ENCODE results near the gene KNDC1.
"Not testable (repeated sequence)": the region's sequence is repeated elsewhere in the genome, so short reads cannot be mapped to it uniquely, and the experiment has no call there.

KNDC1 gene, protein sequence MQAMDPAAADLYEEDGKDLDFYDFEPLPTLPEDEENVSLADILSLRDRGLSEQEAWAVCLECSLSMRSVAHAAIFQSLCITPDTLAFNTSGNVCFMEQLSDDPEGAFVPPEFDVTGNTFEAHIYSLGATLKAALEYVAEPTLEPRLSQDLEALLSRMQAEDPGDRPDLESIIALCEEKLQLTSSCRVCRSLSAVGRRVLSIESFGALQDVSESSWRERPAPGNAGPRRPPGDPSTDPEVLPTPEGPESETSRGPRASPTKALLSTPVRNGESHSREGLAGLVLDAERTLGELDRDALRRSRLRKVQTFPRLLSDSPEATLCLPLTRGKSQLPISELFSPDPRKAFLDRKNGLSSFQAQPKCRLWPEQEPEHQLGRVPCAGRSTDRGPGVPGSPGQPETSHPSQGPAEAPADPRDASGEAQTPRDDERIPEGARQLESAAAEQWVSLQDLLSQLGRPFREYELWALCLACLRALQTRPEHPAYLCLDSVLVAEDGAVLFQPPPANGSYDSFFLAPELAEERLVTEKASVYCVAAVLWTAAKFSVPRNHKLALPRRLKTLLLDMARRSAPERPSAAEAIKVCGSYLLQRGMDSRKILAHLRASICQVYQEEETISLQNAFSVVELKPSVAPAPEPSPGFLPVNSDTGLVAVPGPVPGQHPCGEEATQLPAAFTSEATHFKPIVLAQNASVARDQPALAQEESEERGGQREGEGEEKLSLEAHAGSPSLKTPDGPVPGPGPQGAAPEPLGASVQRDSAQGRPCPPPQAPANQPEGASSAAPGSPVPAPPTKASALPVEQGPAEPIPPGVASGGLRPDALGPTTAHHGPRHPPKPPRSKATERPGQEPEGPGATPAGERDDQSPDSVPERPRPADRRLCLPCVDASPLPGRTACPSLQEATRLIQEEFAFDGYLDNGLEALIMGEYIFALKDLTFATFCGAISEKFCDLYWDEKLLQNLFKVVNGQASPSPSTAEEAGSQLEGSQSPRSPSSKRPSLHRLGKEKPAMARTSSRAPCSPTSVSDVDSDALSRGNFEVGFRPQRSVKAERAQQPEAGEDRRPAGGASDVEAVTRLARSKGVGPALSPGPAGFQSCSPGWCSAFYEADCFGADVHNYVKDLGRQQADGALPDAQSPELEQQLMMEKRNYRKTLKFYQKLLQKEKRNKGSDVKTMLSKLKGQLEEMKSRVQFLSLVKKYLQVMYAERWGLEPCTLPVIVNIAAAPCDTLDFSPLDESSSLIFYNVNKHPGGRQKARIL (N-terminal part only)

DNA sequence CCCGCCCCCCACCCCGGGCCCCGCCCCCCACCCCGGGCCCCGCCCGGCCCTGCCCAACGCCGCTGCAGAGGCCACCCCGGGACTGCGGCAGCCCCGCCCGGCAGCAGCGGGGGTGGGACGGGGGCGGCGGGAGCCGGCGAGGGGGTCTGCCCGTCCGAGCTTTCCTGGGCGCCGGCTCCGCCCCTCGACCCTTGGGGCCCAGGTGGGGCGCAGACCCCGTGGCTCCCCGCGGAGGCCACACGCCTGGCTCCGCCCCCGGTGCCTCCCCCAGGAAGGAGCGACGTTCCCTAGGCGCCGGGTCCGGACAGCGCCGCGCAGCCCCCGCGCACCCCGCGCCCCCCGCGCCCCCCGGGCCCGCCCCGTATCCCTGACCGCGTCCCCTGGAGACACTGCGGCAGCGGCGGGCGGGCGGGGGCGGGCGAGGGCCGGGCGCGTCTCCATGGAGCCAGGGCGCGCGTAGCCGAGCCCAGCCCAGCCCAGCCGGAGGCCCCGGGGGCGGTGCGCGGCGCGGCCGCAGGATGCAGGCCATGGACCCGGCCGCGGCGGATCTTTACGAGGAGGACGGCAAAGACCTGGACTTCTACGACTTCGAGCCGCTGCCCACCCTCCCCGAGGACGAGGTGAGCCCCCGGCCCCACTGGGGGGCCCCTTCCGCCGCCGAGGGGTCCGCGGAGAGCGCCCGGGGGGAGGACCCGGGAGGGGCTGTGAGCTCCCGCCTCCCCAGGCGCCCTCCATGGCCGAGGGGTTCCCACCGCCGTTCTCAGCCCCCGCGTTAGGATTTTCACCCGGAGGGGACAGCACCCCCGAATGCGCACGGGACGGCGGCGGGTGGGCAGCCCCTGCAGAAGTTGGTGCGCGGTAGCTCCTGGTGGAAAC is at the start of gene KNDC1:
Gene KNDC1, plus strand, starts transcription at position 270 of the 876 bp plus-strand sequence. Its CDS starts 249 bp downstream, at position 519.
- DNase-seq (ENCODE audit: low spot score) = no peak

- no peak for DNase-seq (ENCODE audit: low spot score)
These were observed 49.3 kb upstream of the KNDC1 start for GRCh38 chr10:133110609-133111275.

DNA sequence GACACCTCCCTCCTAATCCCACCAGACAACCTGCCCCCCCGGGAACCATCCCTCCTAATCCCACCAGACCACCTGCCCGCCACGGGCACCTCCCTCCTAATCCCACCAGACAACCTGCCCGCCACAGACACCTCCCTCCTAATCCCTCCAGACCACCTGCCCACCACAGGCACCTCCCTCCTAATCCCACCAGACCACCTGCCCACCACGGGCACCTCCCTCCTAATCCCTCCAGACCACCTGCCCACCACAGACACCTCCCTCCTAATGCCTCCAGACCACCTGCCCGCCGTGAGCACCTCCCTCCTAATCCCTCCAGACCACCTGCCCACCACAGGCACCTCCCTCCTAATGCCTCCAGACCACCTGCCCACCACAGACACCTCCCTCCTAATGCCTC is 48.4 kb upstream of the KNDC1 start:
- DNase-seq (ENCODE audit: low spot score) = not testable (repeated sequence)

GRCh38 chr10:133113146-133113830 is 46.7 kb upstream of the KNDC1 start:
- DNase-seq (ENCODE audit: low spot score) = no peak

DNA sequence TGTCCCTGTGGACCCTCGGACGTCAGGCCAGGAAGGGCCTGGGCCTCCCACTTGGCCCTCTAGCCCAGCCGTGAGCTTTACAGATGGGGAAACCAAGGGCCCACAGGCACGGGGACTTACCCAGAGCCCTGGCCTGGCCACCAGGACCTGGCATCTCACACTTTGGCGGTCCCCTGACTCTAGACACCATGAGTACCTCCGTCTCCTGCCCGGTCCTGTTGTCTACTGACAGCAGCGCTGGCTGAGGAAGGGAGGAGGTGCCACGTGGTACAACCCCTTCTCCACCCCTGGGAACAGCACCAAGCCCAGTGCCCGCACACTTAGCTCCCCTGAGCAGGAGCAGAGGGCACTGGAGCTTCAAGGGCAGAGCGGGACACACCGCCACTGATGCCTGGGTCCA is 46.2 kb upstream of the KNDC1 start:
- DNase-seq (ENCODE audit: low spot score) = no peak

GRCh38 chr10:133114251-133114650 is 45.8 kb upstream of the KNDC1 start:
- no peak for DNase-seq (ENCODE audit: low spot score)

DNA sequence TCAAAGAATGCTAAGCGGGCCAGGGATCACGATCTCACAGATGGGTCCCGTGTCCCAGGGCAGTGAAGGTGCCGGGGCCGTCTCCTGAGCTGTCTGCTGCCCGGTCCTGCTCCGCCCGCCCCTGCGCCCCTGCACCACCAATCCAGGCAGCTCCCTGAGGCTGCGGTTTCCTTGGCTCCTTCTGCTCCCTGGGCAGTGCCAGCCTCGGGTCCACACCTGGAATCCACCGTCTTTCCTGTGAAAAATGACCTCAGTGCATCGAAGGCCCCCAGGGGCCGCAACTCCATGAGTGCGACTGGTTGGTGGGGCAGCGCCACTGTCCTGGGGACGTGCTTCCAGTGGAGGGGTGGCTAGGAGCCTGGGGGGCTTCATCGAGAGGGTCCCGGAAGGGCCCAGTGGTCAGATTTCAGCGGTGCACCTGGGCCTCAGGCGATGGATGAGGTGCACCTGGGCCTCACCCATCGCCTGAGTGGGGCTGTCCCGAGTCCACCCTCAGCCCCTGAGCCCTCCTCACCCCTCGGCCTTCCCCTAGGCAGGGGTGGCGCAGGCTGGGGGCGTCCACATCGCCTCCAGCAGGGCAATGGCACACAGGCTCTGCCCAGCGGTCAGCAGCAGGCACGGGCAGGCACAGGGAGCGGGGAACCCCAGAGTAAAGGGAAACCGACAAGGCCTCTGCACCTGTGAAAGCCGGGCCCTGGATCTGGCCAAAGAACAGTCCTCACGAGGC is 45.1 kb upstream of the KNDC1 start:
- DNase-seq (ENCODE audit: low spot score) = no peak

DNA sequence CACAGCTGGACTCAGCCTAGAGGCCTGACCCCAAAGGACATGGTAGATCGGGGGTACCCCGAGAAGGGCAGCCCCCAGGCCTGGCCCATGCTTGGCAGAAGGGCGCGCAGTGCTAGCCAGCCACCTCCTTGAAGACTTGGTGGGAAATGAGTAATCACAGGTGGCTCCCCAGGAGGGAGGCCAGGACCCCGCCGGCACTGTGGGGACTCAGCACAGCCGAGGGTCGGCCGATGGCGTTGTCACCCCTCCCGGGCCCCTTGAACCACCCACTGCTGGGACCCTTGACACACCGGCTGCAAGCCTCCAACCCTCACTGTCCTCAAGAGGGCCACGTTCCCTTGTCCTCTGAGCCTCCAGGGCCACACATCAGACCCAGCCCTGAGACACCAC is 44.6 kb upstream of the KNDC1 start:
- no peak for DNase-seq (ENCODE audit: low spot score)

- DNase-seq (ENCODE audit: low spot score) = no peak
These were observed 44.0 kb upstream of the KNDC1 start for GRCh38 chr10:133115976-133116375.

- DNase-seq (ENCODE audit: low spot score) = no peak
These were observed 43.6 kb upstream of the KNDC1 start for GRCh38 chr10:133116455-133116854.

DNA sequence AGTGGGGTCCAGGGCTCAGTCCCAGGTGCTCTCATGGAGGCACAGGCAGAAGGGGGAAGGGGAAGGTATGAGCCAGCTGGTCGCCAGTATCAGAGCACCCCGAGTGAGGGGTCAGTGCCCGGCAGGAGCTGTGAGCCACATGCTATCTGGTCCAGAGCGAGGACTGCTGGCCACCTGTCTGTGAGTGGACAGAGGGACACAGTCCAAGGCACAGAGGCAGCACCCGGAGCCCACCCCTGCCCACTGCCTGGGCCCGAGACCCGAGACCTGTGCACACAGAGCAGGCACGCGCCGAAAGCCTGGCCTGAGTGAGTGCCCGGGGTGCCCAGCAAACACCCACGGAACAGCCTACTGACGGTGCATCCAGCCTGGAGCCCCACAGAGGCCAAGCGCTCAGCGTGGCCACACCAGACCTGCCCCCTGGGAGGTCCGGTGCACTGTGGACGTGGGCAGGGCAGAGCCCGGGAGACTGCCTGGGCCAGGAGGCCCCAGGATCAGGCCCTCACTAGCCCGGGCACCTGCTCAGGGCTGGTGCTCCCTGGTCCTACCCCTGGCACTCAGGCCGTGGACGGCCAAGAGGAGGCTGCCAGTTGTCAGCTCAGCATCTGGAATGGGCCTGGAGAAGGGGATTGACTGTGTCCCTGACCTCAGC is 42.9 kb upstream of the KNDC1 start:
- DNase-seq (ENCODE audit: low spot score) = no peak

GRCh38 chr10:133117688-133118071 is 42.3 kb upstream of the KNDC1 start:
- no peak for DNase-seq (ENCODE audit: low spot score)

DNA sequence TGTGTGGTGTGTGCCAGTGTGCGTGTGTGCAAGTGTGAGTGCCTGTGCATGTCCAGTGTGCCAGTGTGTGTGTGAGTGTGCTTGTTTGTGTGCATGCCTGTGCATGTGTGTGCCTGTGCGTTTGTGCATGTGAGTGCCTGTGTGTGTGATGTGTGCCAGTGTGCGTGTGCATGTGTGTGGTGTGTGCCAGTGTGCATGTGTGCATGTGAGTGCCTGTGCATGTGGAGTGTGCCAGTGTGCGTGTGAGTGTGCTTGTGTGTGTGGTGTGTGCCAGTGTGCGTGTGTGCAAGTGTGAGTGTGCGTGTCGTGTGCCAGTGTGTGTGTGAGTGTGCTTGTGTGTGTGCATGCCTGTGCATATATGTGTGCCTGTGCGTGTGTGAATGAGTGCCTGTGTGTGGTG is 38.5 kb upstream of the KNDC1 start:
- no peak for DNase-seq (ENCODE audit: low spot score)

DNA sequence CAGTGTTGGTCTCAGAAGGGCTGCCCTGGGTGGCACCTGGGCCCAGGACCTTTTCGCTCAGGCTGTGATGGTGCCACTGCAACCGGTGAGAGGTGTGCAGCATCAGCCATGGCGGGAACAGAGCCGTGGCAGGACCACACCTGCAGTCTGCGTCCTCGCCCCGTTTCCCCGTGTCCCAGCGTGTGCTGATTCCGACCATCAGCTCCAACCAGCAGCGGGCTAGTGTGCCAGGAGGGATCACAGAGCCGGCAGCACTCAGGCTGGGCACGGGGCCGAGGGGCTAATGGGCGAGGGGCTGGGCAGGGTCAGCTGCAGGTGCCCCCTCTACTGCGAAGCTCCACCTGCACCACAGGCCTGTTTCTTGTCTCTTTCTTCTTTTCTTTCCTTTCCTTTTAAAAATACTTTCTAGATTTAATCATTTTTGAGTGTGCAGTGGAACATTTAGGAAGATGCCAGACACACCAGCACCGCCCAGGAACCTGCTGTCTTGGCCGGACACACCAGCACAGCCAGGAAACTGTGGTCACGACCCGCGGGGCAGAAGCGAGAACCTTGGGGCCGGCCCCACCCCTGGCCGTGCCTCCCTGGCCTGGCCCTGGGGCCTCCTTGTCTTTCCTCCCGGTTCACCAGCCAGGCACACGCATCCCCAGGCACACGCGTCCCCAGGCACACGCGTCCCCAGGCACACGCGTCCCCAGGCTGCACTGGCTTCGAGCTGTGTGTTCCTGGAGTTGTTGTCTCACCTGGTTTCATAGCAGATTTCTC is 37.7 kb upstream of the KNDC1 start:
- no peak for DNase-seq (ENCODE audit: low spot score)

- no peak for DNase-seq (ENCODE audit: low spot score)
These were observed 36.8 kb upstream of the KNDC1 start for GRCh38 chr10:133123050-133123745.

DNA sequence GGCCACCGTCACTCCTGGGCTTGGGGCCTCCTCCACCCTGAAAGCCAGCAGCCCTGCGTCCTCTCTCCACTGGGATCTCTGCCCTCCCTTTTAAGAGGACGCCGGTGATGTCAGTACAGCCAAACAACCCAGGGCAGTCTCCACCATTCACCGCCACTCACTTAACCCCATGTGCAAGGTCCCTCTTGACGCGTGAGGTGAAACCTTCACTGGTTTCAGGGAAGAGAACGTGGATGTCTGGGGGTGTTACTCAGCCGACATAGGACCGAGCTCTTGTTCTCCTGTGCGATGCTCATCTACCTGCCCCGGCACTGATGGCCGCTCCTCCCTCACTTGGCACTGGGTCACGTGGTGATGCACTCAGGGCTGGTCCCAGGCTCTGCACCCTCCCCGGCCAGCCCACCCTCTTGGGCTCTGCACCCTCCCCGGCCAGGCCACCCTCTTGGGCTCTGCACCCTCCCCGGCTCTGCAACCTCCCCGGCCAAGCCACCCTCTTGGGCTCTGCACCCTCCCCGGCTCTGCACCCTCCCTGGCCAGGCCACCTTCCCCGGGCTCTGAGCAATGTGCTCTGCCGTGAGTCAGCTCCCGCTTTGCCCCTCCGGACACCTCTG is 36.2 kb upstream of the KNDC1 start:
- DNase-seq (ENCODE audit: low spot score) = no peak
